Measurements from ENCODE around the gene CD226.

DNA sequence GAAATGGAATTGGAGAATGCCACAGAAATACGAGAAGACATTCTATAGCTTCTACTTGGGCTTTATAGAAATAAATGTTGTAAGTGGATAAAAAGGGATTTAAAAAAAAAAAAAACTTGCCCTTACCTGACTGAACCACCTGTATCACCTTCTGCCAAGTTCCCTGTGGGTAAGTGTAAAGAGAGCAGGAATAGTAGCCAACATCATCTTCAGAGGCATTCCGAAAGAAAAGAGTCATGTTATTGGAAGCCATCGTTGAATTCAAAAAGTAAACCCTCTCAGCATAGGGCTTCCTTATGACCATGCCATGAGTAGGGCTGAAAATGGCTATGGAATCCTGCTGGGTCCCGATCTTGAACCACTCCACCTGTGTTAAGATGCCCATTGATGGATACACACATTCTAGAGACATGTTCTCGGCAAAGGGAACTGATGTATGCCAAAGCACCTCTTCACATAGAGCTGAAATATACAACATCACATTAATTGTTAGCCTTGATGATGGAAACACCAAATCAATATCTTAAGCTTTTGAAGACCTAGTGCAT is 991 bp downstream of the CD226 start:
- no peak for TF ChIP-seq CTCF (IDR thresholded peaks at IDR 0.05; ENCODE audit: borderline replicate concordance, extremely low read depth, low read length, poor library complexity, severe bottlenecking)
- TF ChIP-seq EZH2 (IDR thresholded peaks at IDR 0.05; ENCODE audit: borderline replicate concordance, low read depth, low read length, severe bottlenecking) = no peak
